Measurements from ENCODE around the gene APOBEC3C.
A peak's percentile ranks its signal among the peaks of the same experiment; 100 is the strongest.
"Not testable (repeated sequence)": the region's sequence is repeated elsewhere in the genome, so short reads cannot be mapped to it uniquely, and the experiment has no call there.

The APOBEC3C gene

DNA sequence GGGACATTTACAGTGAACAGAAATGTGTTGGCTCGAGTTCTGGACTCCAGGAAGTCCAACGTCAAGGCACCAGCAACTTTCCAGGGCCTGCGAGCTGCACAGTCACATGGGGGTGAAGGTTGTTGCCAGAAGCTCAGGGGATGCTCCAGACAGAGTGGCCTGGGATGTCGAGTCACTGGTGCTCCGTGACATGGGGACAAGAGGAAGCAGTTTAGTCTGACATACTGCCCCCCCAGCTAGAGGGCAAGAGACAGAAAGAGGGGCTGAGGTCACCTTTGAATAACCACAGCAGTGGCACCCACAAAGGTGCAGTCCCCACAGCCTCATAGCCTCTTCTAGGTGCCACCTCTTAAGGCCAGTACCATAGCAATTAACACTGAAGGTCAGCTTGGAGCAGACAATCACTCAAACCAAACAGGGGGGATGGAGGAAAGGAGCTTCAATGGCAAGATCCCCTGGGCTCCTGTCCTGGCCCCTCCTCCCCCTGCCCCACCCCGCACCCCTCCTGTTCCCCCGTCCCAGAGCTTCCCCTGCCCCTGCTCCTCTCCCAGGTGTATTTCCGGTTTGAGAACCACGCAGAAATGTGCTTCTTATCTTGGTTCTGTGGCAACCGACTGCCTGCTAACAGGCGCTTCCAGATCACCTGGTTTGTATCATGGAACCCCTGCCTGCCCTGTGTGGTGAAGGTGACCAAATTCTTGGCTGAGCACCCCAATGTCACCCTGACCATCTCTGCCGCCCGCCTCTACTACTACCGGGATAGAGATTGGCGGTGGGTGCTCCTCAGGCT, 10.7 kb downstream of the APOBEC3C start:
- peak; percentile 56 for DNase-seq

DNA sequence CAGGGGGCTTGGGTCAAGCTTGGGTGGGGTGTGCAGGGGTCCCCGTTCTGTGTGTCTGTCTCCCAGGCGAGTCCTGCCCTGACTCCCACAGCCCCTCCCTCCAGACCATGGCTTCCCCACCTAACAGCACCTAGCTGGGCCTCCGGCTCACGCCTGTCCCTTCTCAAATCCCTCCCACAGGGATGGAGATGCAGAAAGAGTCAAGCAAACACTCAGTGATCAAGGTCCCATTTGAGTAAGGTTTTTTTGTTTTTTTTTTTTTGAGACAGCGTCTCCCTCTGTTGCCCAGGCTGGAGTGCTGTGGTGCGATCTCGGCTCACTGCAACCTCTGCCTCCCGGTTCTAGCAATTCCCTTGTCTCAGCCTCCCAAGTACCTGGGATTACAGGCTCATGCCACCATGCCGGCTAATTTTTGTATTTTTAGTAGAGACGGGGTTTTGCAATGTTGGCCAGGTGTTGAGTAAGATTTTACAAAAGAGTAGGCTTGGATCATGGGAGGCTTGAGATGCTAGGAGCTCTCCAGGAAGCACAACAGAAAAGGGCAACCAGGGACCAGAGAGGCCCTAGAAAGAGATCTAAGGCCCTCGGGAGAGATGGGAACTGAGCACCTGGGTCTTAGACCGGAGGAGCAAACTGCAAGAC, 12.6 kb downstream of the APOBEC3C start:
- no peak for DNase-seq

- no peak for DNase-seq
These were observed 13.7 kb downstream of the APOBEC3C start for GRCh38 chr22:39027717-39028116.

- no peak for DNase-seq
These were observed 14.2 kb downstream of the APOBEC3C start for GRCh38 chr22:39028281-39028680.

DNA sequence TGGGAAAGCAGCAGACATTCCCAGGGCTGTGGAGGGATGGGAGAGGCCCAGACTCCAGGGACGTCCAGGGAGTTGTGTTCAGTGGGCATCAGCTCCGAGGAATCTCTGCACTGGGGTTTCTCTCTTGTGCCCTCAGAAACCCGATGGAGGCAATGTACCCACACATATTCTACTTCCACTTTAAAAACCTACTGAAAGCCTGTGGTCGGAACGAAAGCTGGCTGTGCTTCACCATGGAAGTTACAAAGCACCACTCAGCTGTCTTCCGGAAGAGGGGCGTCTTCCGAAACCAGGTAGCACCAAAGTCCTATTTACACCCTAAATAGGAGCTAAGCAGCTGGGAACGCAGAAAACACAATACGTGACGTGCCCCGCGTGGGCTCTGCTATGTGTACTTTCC, 15.2 kb downstream of the APOBEC3C start:
- no peak for DNase-seq

- no peak for DNase-seq
These were observed 16.6 kb downstream of the APOBEC3C start for GRCh38 chr22:39030705-39031104.

DNA sequence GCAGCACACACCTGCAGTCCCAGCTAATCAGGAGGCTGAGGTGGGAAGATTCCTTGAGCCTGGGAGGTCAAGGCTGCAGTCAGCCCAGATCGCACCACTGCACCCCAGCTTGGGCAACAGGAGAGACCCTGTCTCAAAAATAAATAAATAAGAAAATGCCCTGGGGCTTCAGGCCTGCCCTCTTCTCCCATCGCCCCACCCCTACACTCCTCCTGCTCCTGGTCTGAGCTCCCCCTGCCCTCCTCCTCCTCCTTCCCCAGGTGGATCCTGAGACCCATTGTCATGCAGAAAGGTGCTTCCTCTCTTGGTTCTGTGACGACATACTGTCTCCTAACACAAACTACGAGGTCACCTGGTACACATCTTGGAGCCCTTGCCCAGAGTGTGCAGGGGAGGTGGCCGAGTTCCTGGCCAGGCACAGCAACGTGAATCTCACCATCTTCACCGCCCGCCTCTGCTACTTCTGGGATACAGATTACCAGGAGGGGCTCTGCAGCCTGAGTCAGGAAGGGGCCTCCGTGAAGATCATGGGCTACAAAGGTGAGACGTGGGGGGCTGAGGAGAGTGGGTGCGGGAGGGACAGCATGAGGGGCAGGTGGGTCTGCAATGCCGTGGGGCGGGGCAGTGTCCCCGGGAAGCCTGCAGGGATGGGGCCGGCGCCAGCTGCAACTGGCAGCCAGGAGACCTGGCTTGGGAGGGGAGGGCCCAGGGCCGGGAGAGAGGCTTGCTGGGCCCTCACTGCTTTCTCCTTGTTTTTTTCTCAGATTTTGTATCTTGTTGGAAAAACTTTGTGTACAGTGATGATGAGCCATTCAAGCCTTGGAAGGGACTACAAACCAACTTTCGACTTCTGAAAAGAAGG, 17.6 kb downstream of the APOBEC3C start:
- not testable (repeated sequence) for DNase-seq

DNA sequence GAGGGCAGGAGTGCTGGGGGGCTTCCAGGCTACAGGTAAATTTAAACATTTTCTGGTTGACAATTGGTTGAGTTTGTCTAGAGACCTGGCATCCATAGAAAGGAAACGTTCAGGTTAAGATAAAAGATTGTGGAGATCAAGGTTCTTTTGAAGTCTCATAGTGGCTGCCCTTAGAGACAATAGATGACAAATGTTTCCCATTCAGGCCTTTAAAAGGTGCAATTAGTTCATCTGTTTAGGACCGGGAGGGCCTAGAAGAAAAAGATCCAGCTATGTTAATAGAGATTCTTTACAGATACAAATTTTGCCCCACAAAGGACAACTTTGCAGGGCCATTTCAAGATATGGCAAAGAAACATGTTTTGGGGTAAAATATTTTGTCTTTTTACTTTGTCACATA, 23.0 kb downstream of the APOBEC3C start:
- DNase-seq, result not testable (repeated sequence)

GRCh38 chr22:39039306-39040126, 25.5 kb downstream of the APOBEC3C start:
- DNase-seq, result no peak

- DNase-seq, result not testable (repeated sequence)
These were observed 26.1 kb downstream of the APOBEC3C start for GRCh38 chr22:39040155-39040537.

GRCh38 chr22:39040538-39041296, 26.7 kb downstream of the APOBEC3C start, which contains the start of gene APOBEC3F:
Gene APOBEC3F, plus strand, starts transcription at chr22:39040864. Its CDS starts 97 bp downstream, at chr22:39040961.
- peak; percentile 88 for DNase-seq

- DNase-seq, result no peak
These were observed 27.9 kb downstream of the APOBEC3C start for GRCh38 chr22:39041908-39042307.

DNA sequence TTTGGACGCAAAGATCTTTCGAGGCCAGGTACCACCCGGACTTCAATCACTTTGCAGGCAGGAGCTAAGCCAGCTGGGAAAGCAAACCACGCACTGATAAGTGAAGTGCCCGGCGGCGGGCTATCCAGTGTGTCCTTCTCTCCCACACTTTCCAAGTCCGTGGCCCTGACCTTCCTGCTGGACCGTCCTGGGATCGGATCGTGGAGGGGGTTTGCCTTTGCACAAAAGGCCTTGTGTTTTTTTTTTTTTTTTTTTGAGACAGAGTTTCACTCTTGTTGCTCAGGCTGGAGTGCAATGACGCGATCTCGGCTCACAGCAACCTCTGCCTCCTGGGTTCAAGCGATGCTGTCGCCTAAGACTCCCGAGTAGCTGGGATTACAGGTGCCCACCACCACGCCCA, 29.0 kb downstream of the APOBEC3C start:
- not testable (repeated sequence) for DNase-seq

DNA sequence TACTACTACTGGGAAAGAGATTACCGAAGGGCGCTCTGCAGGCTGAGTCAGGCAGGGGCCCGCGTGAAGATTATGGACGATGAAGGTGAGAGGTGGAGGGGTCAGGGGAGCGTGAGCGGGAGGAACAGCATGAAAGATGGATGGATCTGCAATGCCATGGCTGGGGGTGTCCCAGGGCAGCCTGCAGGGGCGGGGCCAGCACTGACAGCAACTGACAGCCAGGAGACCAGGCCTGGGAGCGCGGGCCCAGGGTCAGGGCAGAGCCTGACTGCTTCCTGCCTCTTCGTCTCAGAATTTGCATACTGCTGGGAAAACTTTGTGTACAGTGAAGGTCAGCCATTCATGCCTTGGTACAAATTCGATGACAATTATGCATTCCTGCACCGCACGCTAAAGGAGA, 31.1 kb downstream of the APOBEC3C start:
- DNase-seq, result not testable (repeated sequence)

GRCh38 chr22:39049486-39049885, 35.4 kb downstream of the APOBEC3C start:
- not testable (repeated sequence) for DNase-seq

DNA sequence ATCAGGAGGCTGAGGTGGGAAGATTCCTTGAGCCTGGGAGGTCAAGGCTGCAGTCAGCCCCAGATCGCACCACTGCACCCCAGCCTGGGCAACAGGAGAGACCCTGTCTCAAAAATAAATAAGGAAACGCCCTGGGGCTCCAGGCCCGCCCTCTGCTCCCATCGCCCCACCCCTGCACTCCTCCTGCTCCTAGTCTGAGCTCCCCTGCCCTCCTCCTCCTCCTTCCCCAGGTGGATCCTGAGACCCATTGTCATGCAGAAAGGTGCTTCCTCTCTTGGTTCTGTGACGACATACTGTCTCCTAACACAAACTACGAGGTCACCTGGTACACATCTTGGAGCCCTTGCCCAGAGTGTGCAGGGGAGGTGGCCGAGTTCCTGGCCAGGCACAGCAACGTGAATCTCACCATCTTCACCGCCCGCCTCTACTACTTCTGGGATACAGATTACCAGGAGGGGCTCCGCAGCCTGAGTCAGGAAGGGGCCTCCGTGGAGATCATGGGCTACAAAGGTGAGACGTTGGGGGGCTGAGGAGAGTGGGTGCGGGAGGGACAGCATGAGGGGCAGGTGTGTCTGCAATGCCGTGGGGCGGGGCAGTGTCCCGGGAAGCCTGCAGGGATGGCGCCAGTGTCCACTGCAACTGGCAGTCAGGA, 37.9 kb downstream of the APOBEC3C start:
- not testable (repeated sequence) for DNase-seq

- DNase-seq, result no peak
These were observed 41.6 kb downstream of the APOBEC3C start for GRCh38 chr22:39055658-39056057.

DNA sequence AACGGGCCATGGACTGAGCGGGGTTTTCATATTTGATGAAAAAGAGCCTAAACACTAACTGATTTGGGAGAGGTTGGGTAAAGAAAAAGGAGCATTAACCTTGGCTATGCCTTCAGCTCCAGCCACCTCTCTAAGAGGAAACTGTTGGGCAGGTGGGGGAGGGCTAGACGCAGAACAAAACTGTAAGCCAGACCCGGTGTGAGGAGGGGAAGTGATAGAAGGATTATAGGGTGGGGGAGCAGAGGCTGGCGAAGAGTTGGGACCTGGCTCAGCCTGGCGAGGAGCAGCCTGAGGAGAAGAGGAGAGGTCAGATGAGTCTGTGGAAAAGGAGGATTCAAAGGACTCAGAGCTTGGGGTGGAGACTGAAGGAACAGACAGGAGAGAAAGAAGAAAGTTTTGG, 47.2 kb downstream of the APOBEC3C start:
- DNase-seq, result not testable (repeated sequence)

GRCh38 chr22:39061951-39062350, 47.9 kb downstream of the APOBEC3C start:
- not testable (repeated sequence) for DNase-seq

- not testable (repeated sequence) for DNase-seq
These were observed 49.8 kb downstream of the APOBEC3C start for GRCh38 chr22:39063904-39064303.

All from CD4-positive, alpha-beta T cell treated with Interleukin-17A for 1 hour (primary cell).